ENCODE results near the gene ZNF3. TPM values are rescaled to one million over a fixed set of nuclear protein-coding genes. Genes with fewer than 3 reads are reported as not detected.

Gene ZNF3
- total and polyA plus RNA-seq, 9 of the 15 experiments (the other 6 are each of a cell fraction or from before 2014, with no cell fraction given) = 30.0 to 64.9 (median 51.5) TPM

GRCh38 chr7:100126239-100126930 is 44.9 kb upstream of the ZNF3 start (continued):
- TF ChIP-seq THAP7 (CRISPR knock-in tag; IDR thresholded peaks at IDR 0.05) (0 out of 2 replicates have a peak, but pooled peaks have one; percentile 8), ZNF232 (CRISPR knock-in tag; IDR thresholded peaks at IDR 0.05) (no peak), MCM2 (IDR thresholded peaks at IDR 0.05; ENCODE audit: low read depth) (no peak), ATF2 (CRISPR knock-in tag; IDR thresholded peaks at IDR 0.05) (no peak), ARNT (IDR thresholded peaks at IDR 0.05) (no peak), DNMT1 (IDR thresholded peaks at IDR 0.05) (no peak), ZNF274 (IDR thresholded peaks at IDR 0.05; ENCODE audit: borderline replicate concordance, low read depth, low read length) (no peak), SMAD4 (CRISPR knock-in tag; conservative IDR thresholded peaks at IDR 0.05) (peak; percentile 79), THRAP3 (IDR thresholded peaks at IDR 0.05; ENCODE audit: borderline replicate concordance) (no peak), ZBED1 (IDR thresholded peaks at IDR 0.05) (no peak), ZNF511 (CRISPR knock-in tag; IDR thresholded peaks at IDR 0.05) (no peak), TBL1XR1 (IDR thresholded peaks at IDR 0.05; ENCODE audit: low read length in 2 of 2) (0 out of 4 replicates have a peak, but pooled peaks have one; percentile 22 to 52), NFE2 (IDR thresholded peaks at IDR 0.05; ENCODE audit: low read depth) (no peak), CCAR2 (IDR thresholded peaks at IDR 0.05; ENCODE audit: low read depth, low read length) (no peak)
